Liver (tissue), 9 donors: ENCODE results near the gene MCTP2. TPM values are rescaled to one million over a fixed set of nuclear protein-coding genes. Genes with fewer than 3 reads are reported as not detected.

ENCODE experiments used
- DNase-seq: peaks from one replicate; pipeline ENCODE4 v3.0.0-alpha.2; 2017; ENCODE audit warnings: low spot score
- H3K27ac ChIP-seq, 2 donors: one replicate each; pipeline ENCODE4 v1.7.0; 2013; ENCODE audit warnings: inconsistent platforms in 2 of 2, low read length in 2 of 2, control low read depth in 1 of 2, low read depth in 1 of 2, mild to moderate bottlenecking in 1 of 2
- H3K27me3 ChIP-seq, 4 donors: one replicate each; pipeline versions ENCODE4 v1.6.1 to v1.7.0; 2013; ENCODE audit warnings: low read length in 3 of 4, inconsistent platforms in 1 of 4, mild to moderate bottlenecking in 1 of 4, moderate library complexity in 1 of 4; ENCODE audit not compliant: control insufficient read depth in 4 of 4, insufficient read depth in 4 of 4
- H3K36me3 ChIP-seq, 4 donors: one replicate each; pipeline versions ENCODE4 v1.6.1 to v1.7.0; 2013; ENCODE audit warnings: low read length in 3 of 4, mild to moderate bottlenecking in 3 of 4, low read depth in 1 of 4, moderate library complexity in 1 of 4; ENCODE audit not compliant: control insufficient read depth in 4 of 4, insufficient read depth in 3 of 4
- H3K4me1 ChIP-seq, 4 donors: one replicate each; pipeline versions ENCODE4 v1.6.1 to v1.7.0; 2013; ENCODE audit warnings: low read length in 3 of 4, mild to moderate bottlenecking in 3 of 4, moderate library complexity in 1 of 4; ENCODE audit not compliant: control insufficient read depth in 4 of 4, insufficient read depth in 4 of 4
- H3K4me3 ChIP-seq, 3 donors: one replicate each; pipeline versions ENCODE4 v1.6.1 to v1.7.0; 2013; ENCODE audit warnings: low read length in 3 of 3, control low read depth in 1 of 3, low read depth in 1 of 3, mild to moderate bottlenecking in 1 of 3
- H3K9ac ChIP-seq, 2 donors: one replicate each; pipeline ENCODE4 v1.7.0; 2013; ENCODE audit warnings: low read length in 2 of 2, mild to moderate bottlenecking in 2 of 2, moderate library complexity in 2 of 2, control low read depth in 1 of 2, low read depth in 1 of 2
- H3K9me3 ChIP-seq, 4 donors: one replicate each; pipeline versions ENCODE4 v1.6.1 to v1.7.0; 2013; ENCODE audit warnings: low read length in 3 of 4; ENCODE audit not compliant: control insufficient read depth in 4 of 4
- EGR1 ChIP-seq, 2 donors: IDR thresholded peaks; 2 replicates each; pipeline ENCODE4 v1.6.1; 2016 to 2018; ENCODE audit warnings: antibody characterized with exemption in 2 of 2, low read depth in 2 of 2
- FOXA1 ChIP-seq: IDR thresholded peaks from 2 replicates; pipeline ENCODE4 v1.6.1; 2016; ENCODE audit warnings: antibody characterized with exemption
- FOXA2 ChIP-seq: IDR thresholded peaks from 2 replicates; pipeline ENCODE4 v1.6.1; 2016; ENCODE audit warnings: antibody characterized with exemption
- GABPA ChIP-seq, 2 donors: IDR thresholded peaks in 1 of 2; conservative IDR thresholded peaks in 1 of 2; 2 replicates each; pipeline ENCODE4 v1.6.1; 2016; ENCODE audit warnings: antibody characterized with exemption in 2 of 2, mild to moderate bottlenecking in 1 of 2, moderate library complexity in 1 of 2
- HNF4A ChIP-seq, 2 donors: conservative IDR thresholded peaks; 2 replicates each; pipeline ENCODE4 v1.6.1; 2016; ENCODE audit warnings: antibody characterized with exemption in 2 of 2, mild to moderate bottlenecking in 2 of 2
- JUND ChIP-seq, 2 donors: IDR thresholded peaks; 2 replicates each; pipeline ENCODE4 v1.6.1; 2016; ENCODE audit warnings: antibody characterized with exemption in 2 of 2
- NR2F2 ChIP-seq: IDR thresholded peaks from 2 replicates; pipeline ENCODE4 v1.6.1; 2016; ENCODE audit warnings: antibody characterized with exemption
- RAD21 ChIP-seq, 2 donors: IDR thresholded peaks; 2 replicates each; pipeline ENCODE4 v1.6.1; 2016; ENCODE audit warnings: antibody characterized with exemption in 2 of 2, mild to moderate bottlenecking in 2 of 2
- RXRA ChIP-seq, 2 donors: IDR thresholded peaks; 2 replicates each; pipeline ENCODE4 v1.6.1; 2017 to 2018; ENCODE audit warnings: antibody characterized with exemption in 2 of 2, mild to moderate bottlenecking in 1 of 2
- SP1 ChIP-seq: IDR thresholded peaks from 2 replicates; pipeline ENCODE4 v1.6.1; 2018; ENCODE audit warnings: antibody characterized with exemption, mild to moderate bottlenecking
- TAF1 ChIP-seq: conservative IDR thresholded peaks from 2 replicates; pipeline ENCODE4 v1.6.1; 2016; ENCODE audit warnings: antibody characterized with exemption, mild to moderate bottlenecking
- YY1 ChIP-seq: IDR thresholded peaks from 2 replicates; pipeline ENCODE4 v1.6.1; 2016; ENCODE audit warnings: antibody characterized with exemption, mild to moderate bottlenecking
- WGBS: extraction: QIAGEN DNeasy Blood & Tissue Kit; methylation state at CpG from one replicate; pipeline ENCODE4 v1.1.7; 2013; 5-methylcytosine and 5-hydroxymethylcytosine counted together
- polyA plus RNA-seq, 2 donors: library from polyadenylated mRNA; stranded (reverse) in 1 of 2; unstranded in 1 of 2; fragments of 200-250 nt in 1 of 2; fragments of >200 nt in 1 of 2; fragmentation: Nextera tagmentation in 1 of 2; extraction: Ambion mirVana in 1 of 2; gene quantifications; one replicate each; pipeline versions ENCODE4 v1.2.1 to v1.2.3, GENCODE V29; 2013 to 2015
- total RNA-seq, 2 donors: library from RNA; depleted of rRNA; stranded (reverse); fragments of >200 nt; gene quantifications; one replicate each; pipeline ENCODE4 v1.2.3, GENCODE V29; 2014
- TF ChIP-seq, protein P1 (sequence below): IDR thresholded peaks from 2 replicates; pipeline ENCODE4 v1.6.1; 2016; ENCODE audit warnings: antibody characterized with exemption
- TF ChIP-seq, protein P2 (sequence below): IDR thresholded peaks from 2 replicates; pipeline ENCODE4 v1.6.1; 2016; ENCODE audit warnings: antibody characterized with exemption
- TF ChIP-seq, protein P3 (sequence below): IDR thresholded peaks from 2 replicates; pipeline ENCODE4 v1.6.1; 2016; ENCODE audit warnings: antibody characterized with exemption, mild to moderate bottlenecking
- TF ChIP-seq, protein P4 (sequence below): IDR thresholded peaks from 2 replicates; pipeline ENCODE4 v1.6.1; 2016; ENCODE audit warnings: antibody characterized with exemption
- TF ChIP-seq, protein P5 (sequence below): fragments of 150-350 bp; IDR thresholded peaks from 2 replicates; pipeline ENCODE4 v1.5.1; 2017; ENCODE audit warnings: improper control_type of control experiment, low read depth, low read length; ENCODE audit not compliant: missing input control
- donor health status: healthy.
- donor health status: healthy.
- donor health status: healthy.
- donor health status: healthy.
- donor health status: healthy.

The MCTP2 gene
- total and polyA plus RNA-seq, 4 donors: 0.43 to 9.9 (median 3.5) TPM

DNA sequence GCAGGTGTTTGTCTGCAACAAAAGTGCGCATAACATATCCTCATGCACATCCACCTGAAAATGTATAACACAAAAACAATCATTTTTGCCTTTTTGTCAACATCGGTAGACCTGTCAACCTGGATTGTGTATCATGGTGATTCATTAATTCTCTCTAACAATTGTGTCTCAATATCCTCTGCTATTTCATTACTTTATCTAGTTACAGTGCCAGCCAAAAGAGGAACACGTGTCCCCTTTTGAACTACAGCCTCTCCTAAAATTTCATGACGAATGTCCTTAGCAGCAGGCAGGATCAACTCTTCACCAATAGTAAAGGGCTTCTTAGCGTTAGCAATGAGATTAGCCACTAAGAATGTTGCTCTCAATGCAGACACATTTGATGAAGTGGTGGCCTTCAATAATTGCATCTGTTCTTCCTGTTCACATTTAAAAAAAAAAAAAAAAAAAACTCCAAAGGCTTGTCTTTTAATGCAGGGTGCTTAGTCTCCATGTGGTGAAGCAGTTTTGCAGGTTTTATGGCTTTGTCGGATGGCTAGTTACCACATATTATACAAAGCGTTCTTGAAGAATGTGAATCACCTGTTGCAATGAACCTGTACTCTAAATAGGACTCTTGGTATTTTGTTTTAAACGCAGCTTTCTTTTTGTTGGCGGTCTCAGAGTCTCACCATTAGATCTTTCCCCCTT, 45.7 kb upstream of the MCTP2 start:
- Histone ChIP-seq H3K27me3 (peaks cover 0 to 4% (median 0%) of the 10 kb centered on the region in 4 donors), H3K27ac (no peak overlapping the region), H3K36me3 (no peaks in the 10 kb centered on the region), H3K4me1 (no peaks in the 10 kb centered on the region), H3K9me3 (no peaks in the 10 kb centered on the region), H3K9ac (no peak overlapping the region), H3K4me3 (no peak overlapping the region)
- TF ChIP-seq, protein P1, sequence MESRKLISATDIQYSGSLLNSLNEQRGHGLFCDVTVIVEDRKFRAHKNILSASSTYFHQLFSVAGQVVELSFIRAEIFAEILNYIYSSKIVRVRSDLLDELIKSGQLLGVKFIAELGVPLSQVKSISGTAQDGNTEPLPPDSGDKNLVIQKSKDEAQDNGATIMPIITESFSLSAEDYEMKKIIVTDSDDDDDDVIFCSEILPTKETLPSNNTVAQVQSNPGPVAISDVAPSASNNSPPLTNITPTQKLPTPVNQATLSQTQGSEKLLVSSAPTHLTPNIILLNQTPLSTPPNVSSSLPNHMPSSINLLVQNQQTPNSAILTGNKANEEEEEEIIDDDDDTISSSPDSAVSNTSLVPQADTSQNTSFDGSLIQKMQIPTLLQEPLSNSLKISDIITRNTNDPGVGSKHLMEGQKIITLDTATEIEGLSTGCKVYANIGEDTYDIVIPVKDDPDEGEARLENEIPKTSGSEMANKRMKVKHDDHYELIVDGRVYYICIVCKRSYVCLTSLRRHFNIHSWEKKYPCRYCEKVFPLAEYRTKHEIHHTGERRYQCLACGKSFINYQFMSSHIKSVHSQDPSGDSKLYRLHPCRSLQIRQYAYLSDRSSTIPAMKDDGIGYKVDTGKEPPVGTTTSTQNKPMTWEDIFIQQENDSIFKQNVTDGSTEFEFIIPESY: no peak
- WGBS: 80% methylated on average over 9 of the region's 9 CpGs
- DNase-seq: no peak

DNA sequence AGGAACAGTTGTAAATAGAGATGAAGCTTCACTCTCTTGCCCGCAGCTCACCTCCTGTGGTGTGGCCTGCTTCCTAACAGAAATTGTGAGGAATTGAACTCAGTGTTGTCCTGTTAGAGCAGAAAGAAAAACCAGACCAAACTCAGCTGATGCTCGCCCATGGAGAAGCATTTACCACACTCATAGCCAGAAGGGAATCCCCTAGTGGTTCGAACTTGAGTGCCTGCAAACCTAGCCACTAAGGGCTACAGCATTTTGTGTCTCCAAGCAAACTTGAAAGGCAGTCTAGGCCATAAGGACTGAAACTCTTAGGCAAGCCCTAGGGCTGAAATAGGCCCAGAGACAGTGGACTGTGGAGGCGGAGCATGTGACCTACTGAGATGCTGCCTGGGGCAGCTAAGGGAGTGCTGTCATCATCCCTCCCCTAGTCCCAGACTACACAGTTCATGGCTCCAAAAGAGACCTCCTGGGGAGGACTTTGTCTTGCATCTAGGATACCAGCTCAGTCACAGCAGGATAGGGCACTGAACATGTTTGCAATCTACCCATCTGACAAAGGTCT, 44.5 kb upstream of the MCTP2 start:
- DNase-seq: no peak
- TF ChIP-seq, protein P2, sequence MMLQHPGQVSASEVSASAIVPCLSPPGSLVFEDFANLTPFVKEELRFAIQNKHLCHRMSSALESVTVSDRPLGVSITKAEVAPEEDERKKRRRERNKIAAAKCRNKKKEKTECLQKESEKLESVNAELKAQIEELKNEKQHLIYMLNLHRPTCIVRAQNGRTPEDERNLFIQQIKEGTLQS: no peak
- TF ChIP-seq EGR1 (IDR thresholded peaks at IDR 0.05; ENCODE audit: low read depth in 2 of 2) (no peak), GABPA (IDR thresholded peaks at IDR 0.05 in 1 of 2, conservative IDR thresholded peaks at IDR 0.05 in 1 of 2) (no peak), FOXA1 (no peak), NR2F2 (no peak), RXRA (IDR thresholded peaks at IDR 0.05) (no peak), SP1 (no peak), TAF1 (no peak), JUND (IDR thresholded peaks at IDR 0.05) (no peak), HNF4A (conservative IDR thresholded peaks at IDR 0.05) (no peak), RAD21 (IDR thresholded peaks at IDR 0.05) (no peak), YY1 (no peak), FOXA2 (no peak)
- TF ChIP-seq, protein P3, sequence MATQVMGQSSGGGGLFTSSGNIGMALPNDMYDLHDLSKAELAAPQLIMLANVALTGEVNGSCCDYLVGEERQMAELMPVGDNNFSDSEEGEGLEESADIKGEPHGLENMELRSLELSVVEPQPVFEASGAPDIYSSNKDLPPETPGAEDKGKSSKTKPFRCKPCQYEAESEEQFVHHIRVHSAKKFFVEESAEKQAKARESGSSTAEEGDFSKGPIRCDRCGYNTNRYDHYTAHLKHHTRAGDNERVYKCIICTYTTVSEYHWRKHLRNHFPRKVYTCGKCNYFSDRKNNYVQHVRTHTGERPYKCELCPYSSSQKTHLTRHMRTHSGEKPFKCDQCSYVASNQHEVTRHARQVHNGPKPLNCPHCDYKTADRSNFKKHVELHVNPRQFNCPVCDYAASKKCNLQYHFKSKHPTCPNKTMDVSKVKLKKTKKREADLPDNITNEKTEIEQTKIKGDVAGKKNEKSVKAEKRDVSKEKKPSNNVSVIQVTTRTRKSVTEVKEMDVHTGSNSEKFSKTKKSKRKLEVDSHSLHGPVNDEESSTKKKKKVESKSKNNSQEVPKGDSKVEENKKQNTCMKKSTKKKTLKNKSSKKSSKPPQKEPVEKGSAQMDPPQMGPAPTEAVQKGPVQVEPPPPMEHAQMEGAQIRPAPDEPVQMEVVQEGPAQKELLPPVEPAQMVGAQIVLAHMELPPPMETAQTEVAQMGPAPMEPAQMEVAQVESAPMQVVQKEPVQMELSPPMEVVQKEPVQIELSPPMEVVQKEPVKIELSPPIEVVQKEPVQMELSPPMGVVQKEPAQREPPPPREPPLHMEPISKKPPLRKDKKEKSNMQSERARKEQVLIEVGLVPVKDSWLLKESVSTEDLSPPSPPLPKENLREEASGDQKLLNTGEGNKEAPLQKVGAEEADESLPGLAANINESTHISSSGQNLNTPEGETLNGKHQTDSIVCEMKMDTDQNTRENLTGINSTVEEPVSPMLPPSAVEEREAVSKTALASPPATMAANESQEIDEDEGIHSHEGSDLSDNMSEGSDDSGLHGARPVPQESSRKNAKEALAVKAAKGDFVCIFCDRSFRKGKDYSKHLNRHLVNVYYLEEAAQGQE: no peak
- TF ChIP-seq, protein P4, sequence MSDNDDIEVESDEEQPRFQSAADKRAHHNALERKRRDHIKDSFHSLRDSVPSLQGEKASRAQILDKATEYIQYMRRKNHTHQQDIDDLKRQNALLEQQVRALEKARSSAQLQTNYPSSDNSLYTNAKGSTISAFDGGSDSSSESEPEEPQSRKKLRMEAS: no peak
- TF ChIP-seq, protein P1: no peak
- TF ChIP-seq, protein P5, sequence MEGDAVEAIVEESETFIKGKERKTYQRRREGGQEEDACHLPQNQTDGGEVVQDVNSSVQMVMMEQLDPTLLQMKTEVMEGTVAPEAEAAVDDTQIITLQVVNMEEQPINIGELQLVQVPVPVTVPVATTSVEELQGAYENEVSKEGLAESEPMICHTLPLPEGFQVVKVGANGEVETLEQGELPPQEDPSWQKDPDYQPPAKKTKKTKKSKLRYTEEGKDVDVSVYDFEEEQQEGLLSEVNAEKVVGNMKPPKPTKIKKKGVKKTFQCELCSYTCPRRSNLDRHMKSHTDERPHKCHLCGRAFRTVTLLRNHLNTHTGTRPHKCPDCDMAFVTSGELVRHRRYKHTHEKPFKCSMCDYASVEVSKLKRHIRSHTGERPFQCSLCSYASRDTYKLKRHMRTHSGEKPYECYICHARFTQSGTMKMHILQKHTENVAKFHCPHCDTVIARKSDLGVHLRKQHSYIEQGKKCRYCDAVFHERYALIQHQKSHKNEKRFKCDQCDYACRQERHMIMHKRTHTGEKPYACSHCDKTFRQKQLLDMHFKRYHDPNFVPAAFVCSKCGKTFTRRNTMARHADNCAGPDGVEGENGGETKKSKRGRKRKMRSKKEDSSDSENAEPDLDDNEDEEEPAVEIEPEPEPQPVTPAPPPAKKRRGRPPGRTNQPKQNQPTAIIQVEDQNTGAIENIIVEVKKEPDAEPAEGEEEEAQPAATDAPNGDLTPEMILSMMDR: no peak
- H3K4me1 ChIP-seq: no peaks in the 10 kb centered on the region
- WGBS: 86% methylated on average over 4 of the region's 4 CpGs
- no peaks in the 10 kb centered on the region for H3K27me3 ChIP-seq
- no peaks in the 10 kb centered on the region for H3K9me3 ChIP-seq
- H3K36me3 ChIP-seq: no peaks in the 10 kb centered on the region
- H3K4me3 ChIP-seq: no peak overlapping the region
- no peak overlapping the region for H3K9ac ChIP-seq
- H3K27ac ChIP-seq: no peak overlapping the region
